Occipital lobe (tissue), 2 donors: ENCODE data around the gene CD300LF. TPM values are rescaled to one million over a fixed set of nuclear protein-coding genes. Genes with fewer than 3 reads are reported as not detected.

Experiments used
- DNase-seq: peaks from one replicate; lab custom pipeline; 2025; lab: John Stamatoyannopoulos, UW
- total RNA-seq: library from RNA; depleted of rRNA; stranded (reverse); fragments of >200 nt; gene quantifications from one replicate; pipeline ENCODE4 v1.2.3, GENCODE V29; 2014

Gene CD300LF
- total RNA-seq, 1 donor from 2014 or later, result 0.16 TPM

GRCh38 chr17:74645010-74645409 is 67.7 kb downstream of the CD300LF start:
- no peak for DNase-seq

- DNase-seq, result no peak
Measured at GRCh38 chr17:74644419-74644818, 68.3 kb downstream of the CD300LF start.

Other genes starting within 250 kb of the CD300LF start
- 3.3 TPM for gene CD300A, start 246.3 kb downstream of the CD300LF start, total RNA-seq
- gene CD300LB, start 181.4 kb downstream of the CD300LF start, total RNA-seq, result not detected
- 0.31 TPM for gene CD300C, start 166.8 kb downstream of the CD300LF start, total RNA-seq
- not detected for gene CD300H, start 145.4 kb downstream of the CD300LF start, total RNA-seq
- not detected for gene CD300LD, start 120.6 kb downstream of the CD300LF start, total RNA-seq
- 0.16 TPM for gene CD300E, start 89.2 kb downstream of the CD300LF start, total RNA-seq
- gene RAB37, start 24.3 kb upstream of the CD300LF start, total RNA-seq, result 1.1 TPM
- 7.0 TPM for gene NHERF1, start 35.7 kb upstream of the CD300LF start, total RNA-seq
- gene NAT9, start 63.4 kb upstream of the CD300LF start, total RNA-seq, result 17.3 TPM
- 0.47 TPM for gene GRIN2C, start 147.0 kb upstream of the CD300LF start, total RNA-seq
- 3.1 TPM for gene FDXR, start 160.1 kb upstream of the CD300LF start, total RNA-seq
- gene FADS6, start 180.7 kb upstream of the CD300LF start, total RNA-seq, result 0.16 TPM
- 0.16 TPM for gene USH1G, start 210.3 kb upstream of the CD300LF start, total RNA-seq
- gene OTOP2, start 211.3 kb upstream of the CD300LF start, total RNA-seq, result not detected
- gene OTOP3, start 223.0 kb upstream of the CD300LF start, total RNA-seq, result not detected